ENCODE measurements around the gene EXOC3L4.
A peak's percentile ranks its signal among the peaks of the same experiment; 100 is the strongest.

EXOC3L4 gene

GRCh38 chr14:103110681-103111231 lies 16.2 kb downstream of the EXOC3L4 start:
- Histone ChIP-seq H3K4me1 (ENCODE audit: low read length) (peaks cover 93% of the 10 kb centered on the region), H3K27ac (ENCODE audit: low read length) (peak overlapping the region; percentile 92)

GRCh38 chr14:103111232-103111868 lies 16.8 kb downstream of the EXOC3L4 start:
- H3K27me3 ChIP-seq (ENCODE audit: low read depth, low read length), result no peaks in the 10 kb centered on the region
- H2AFZ ChIP-seq (ENCODE audit: low read depth, low read length), result no peak overlapping the region
- H3K27ac ChIP-seq (ENCODE audit: low read length), result peak overlapping the region; percentile 92
- H3K4me3 ChIP-seq (ENCODE audit: low read length), result peak overlapping the region; percentile 67
- no peaks in the 10 kb centered on the region for H3K9me3 ChIP-seq (ENCODE audit: insufficient read depth, low read length)
- TF ChIP-seq EZH2phosphoT487 (IDR thresholded peaks at IDR 0.05; ENCODE audit: low read depth), result no peak
- TF ChIP-seq CTCF (IDR thresholded peaks at IDR 0.05; ENCODE audit: low read depth, low read length), result no peak
- peaks cover 87% of the 10 kb centered on the region for H3K4me1 ChIP-seq (ENCODE audit: low read length)
- H3K4me2 ChIP-seq (ENCODE audit: low read length), result peak overlapping the region; percentile 79
- no peaks in the 10 kb centered on the region for H3K36me3 ChIP-seq (replicated peaks; ENCODE audit: low read depth, low read length)
- H3K79me2 ChIP-seq (ENCODE audit: low read length), result no peaks in the 10 kb centered on the region
- no peaks in the 10 kb centered on the region for H4K20me1 ChIP-seq (ENCODE audit: insufficient read depth, low read length)
- peak overlapping the region; percentile 70 for H3K9ac ChIP-seq (ENCODE audit: low read length)

More at GRCh38 chr14:103110681-103111231, 16.2 kb downstream of the EXOC3L4 start:
- TF ChIP-seq CTCF (IDR thresholded peaks at IDR 0.05; ENCODE audit: low read depth, low read length) (no peak), EZH2phosphoT487 (IDR thresholded peaks at IDR 0.05; ENCODE audit: low read depth) (no peak)
- H4K20me1 ChIP-seq (ENCODE audit: insufficient read depth, low read length), result no peaks in the 10 kb centered on the region
- H3K36me3 ChIP-seq (replicated peaks; ENCODE audit: low read depth, low read length), result no peaks in the 10 kb centered on the region
- no peaks in the 10 kb centered on the region for H3K9me3 ChIP-seq (ENCODE audit: insufficient read depth, low read length)
- peak overlapping the region; percentile 67 for H3K4me3 ChIP-seq (ENCODE audit: low read length)
- H2AFZ ChIP-seq (ENCODE audit: low read depth, low read length), result no peak overlapping the region
- H3K4me2 ChIP-seq (ENCODE audit: low read length), result peak overlapping the region; percentile 79
- no peaks in the 10 kb centered on the region for H3K79me2 ChIP-seq (ENCODE audit: low read length)
- no peaks in the 10 kb centered on the region for H3K27me3 ChIP-seq (ENCODE audit: low read depth, low read length)
- H3K9ac ChIP-seq (ENCODE audit: low read length), result peak overlapping the region; percentile 70

GRCh38 chr14:103112400-103113243 lies 18.1 kb downstream of the EXOC3L4 start:
- H3K4me1 ChIP-seq (ENCODE audit: low read length), result peaks cover 76% of the 10 kb centered on the region
- no peaks in the 10 kb centered on the region for H4K20me1 ChIP-seq (ENCODE audit: insufficient read depth, low read length)
- no peaks in the 10 kb centered on the region for H3K79me2 ChIP-seq (ENCODE audit: low read length)
- peak overlapping the region; percentile 0; the same call in 1 of the 2 replicates for H2AFZ ChIP-seq (ENCODE audit: low read depth, low read length)
- H3K36me3 ChIP-seq (replicated peaks; ENCODE audit: low read depth, low read length), result no peaks in the 10 kb centered on the region
- H3K27ac ChIP-seq (ENCODE audit: low read length), result peak overlapping the region; percentile 92
- TF ChIP-seq CTCF (IDR thresholded peaks at IDR 0.05; ENCODE audit: low read depth, low read length), result no peak
- no peak for TF ChIP-seq EZH2phosphoT487 (IDR thresholded peaks at IDR 0.05; ENCODE audit: low read depth)
- no peaks in the 10 kb centered on the region for H3K27me3 ChIP-seq (ENCODE audit: low read depth, low read length)
- peak overlapping the region; percentile 70 for H3K9ac ChIP-seq (ENCODE audit: low read length)
- H3K9me3 ChIP-seq (ENCODE audit: insufficient read depth, low read length), result no peaks in the 10 kb centered on the region
- peak overlapping the region; percentile 43; the same call in 1 of the 2 replicates for H3K4me3 ChIP-seq (ENCODE audit: low read length)
- peak overlapping the region; percentile 79 for H3K4me2 ChIP-seq (ENCODE audit: low read length)

GRCh38 chr14:103113303-103113702 lies 18.8 kb downstream of the EXOC3L4 start:
- H4K20me1 ChIP-seq (ENCODE audit: insufficient read depth, low read length), result no peaks in the 10 kb centered on the region
- no peak overlapping the region for H3K4me2 ChIP-seq (ENCODE audit: low read length)
- H3K79me2 ChIP-seq (ENCODE audit: low read length), result no peaks in the 10 kb centered on the region
- no peak overlapping the region for H3K4me3 ChIP-seq (ENCODE audit: low read length)
- no peaks in the 10 kb centered on the region for H3K36me3 ChIP-seq (replicated peaks; ENCODE audit: low read depth, low read length)
- H3K27ac ChIP-seq (ENCODE audit: low read length), result no peak overlapping the region
- TF ChIP-seq EZH2phosphoT487 (IDR thresholded peaks at IDR 0.05; ENCODE audit: low read depth) (no peak), CTCF (IDR thresholded peaks at IDR 0.05; ENCODE audit: low read depth, low read length) (no peak)
- H3K27me3 ChIP-seq (ENCODE audit: low read depth, low read length), result no peaks in the 10 kb centered on the region
- H3K9me3 ChIP-seq (ENCODE audit: insufficient read depth, low read length), result no peaks in the 10 kb centered on the region
- H3K9ac ChIP-seq (ENCODE audit: low read length), result no peak overlapping the region
- no peak overlapping the region for H2AFZ ChIP-seq (ENCODE audit: low read depth, low read length)
- peaks cover 72% of the 10 kb centered on the region for H3K4me1 ChIP-seq (ENCODE audit: low read length)

Measured in OCI-LY3 (cell line).